MM.1S (cell line): ENCODE results near the gene EIF2AK3.

Source experiments
- CTCF ChIP-seq: fragments of 300-600 bp; sonication (generic); IDR thresholded peaks from 2 replicates; pipeline ENCODE4 v1.5.1; 2016; ENCODE audit warnings: antibody characterized with exemption, low read length, mixed read lengths
- EZH2 ChIP-seq: fragments of 300-600 bp; sonication (generic); optimal IDR thresholded peaks from 2 replicates; pipeline ENCODE3; 2017; ENCODE audit warnings: low read depth, mild to moderate bottlenecking, antibody characterized with exemption, low read length, mixed read lengths
- EZH2phosphoT487 ChIP-seq: fragments of 300-600 bp; sonication (generic); IDR thresholded peaks from 2 replicates; pipeline ENCODE4 v1.6.1; 2018; ENCODE audit warnings: antibody characterized with exemption, low read length

GRCh38 chr2:88624477-88624876 is 2.8 kb downstream of the EIF2AK3 start:
- TF ChIP-seq CTCF, result no peak
- no peak for TF ChIP-seq EZH2phosphoT487
- TF ChIP-seq EZH2, result no peak
